Motor neuron (in vitro differentiated cells): ENCODE measurements around the gene HAS3. TPM values are rescaled to one million over a fixed set of nuclear protein-coding genes. Genes with fewer than 3 reads are reported as not detected.

ENCODE experiments used
- ATAC-seq, 8 experiments: fragments of 200-7000 bp; cut with Tn5 transposase; replicated peaks in 6 of 8; 2 replicates each; pipeline ENCODE4 v1.8.0; 2021; ENCODE audit warnings: mild to moderate bottlenecking in 8 of 8, moderate library complexity in 8 of 8
- H3K27ac ChIP-seq, 2 donors: fragments of 250-450 bp; sonication (Bioruptor Pico); 2 replicates each; pipeline ENCODE4 v1.9.0; 2021; ENCODE audit warnings: antibody characterized with exemption in 2 of 2, mild to moderate bottlenecking in 2 of 2, moderate library complexity in 1 of 2
- H3K4me1 ChIP-seq, 2 donors: fragments of 250-450 bp; sonication (Bioruptor Pico); replicated peaks in 1 of 2; 2 replicates each; pipeline ENCODE4 v1.6.1; 2021; ENCODE audit warnings: antibody characterized with exemption in 2 of 2, mild to moderate bottlenecking in 2 of 2, moderate library complexity in 1 of 2
- H3K4me3 ChIP-seq, 5 donors: fragments of 250-450 bp; sonication (Bioruptor Pico); 2 replicates each; pipeline ENCODE4 v1.9.0; 2021; ENCODE audit warnings: antibody characterized with exemption in 5 of 5, mild to moderate bottlenecking in 5 of 5, moderate library complexity in 4 of 5
- WGBS, 10 experiments: fragments of 450-650 bp; shearing (Covaris generic); methylation state at CpG; one replicate each; pipeline ENCODE4 v1.0.0; 2022; 5-methylcytosine and 5-hydroxymethylcytosine counted together
- in situ Hi-C, 9 experiments: fragments of 400-800 bp; cut with MboI; loops; one replicate each; pipeline ENCODE4 v1.15.0; 2021; ENCODE audit warnings: low sequenced_read_pairs in 9 of 9, low pct_unique_long_range_greater_than_20kb in 2 of 9; ENCODE audit not compliant: unreplicated experiment in 9 of 9
- total RNA-seq, 8 experiments: library from RNA; unstranded; fragments of 300-600 nt; gene quantifications; 2 replicates each; pipeline versions ENCODE4 v1.2.3 to v1.2.4, GENCODE V29; 2022

Gene HAS3
- total RNA-seq, 8 experiments from 2014 or later = 1.0 to 38.8 (median 2.5) TPM

DNA sequence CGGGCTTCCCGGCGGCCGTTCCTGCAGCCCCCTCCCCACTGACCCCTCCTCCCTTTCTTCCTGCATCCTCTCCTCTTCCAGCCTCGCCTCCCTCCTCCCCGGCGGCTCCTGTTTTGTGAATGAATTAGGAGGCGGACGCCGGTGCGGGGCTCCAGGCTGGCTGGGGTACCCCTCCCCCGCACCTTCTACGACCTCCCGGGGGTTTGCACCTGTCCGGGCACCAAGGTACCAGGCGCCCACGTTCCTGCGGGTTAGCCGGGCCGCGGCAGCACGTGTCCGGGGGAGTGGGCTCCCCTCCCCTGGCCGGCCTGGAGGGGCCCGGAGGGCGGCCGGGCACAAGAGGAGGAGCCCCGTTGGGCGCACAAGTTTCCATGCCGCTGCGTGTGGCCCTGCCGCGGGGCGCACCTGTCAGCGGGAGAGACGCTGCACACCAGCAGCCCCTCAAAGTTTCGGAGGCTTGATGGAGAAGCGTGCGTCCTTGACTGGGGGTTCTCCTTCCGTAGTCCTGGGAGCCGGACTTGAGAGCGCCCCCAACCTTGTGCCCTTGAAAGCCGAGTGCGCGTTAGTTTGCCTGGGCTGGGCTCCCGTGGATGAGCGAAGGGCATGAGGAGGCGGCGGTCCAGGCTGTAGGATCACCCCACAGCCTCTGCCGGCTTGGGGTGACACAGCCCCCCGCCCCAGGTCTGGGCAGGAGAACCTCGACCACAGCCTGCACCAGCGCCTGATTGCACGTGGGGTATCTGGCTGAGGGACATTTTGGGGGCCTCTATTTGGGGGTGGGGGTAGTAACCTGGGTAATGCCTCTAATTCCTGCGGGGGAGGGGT, 1.2 kb downstream of the HAS3 start:
- WGBS, 10 experiments = 0% methylated on average over 17 of the region's 55 CpGs; no CpG with 5 or more reads in 9 of the 10 experiments
- peak in 6 of 8 experiments; percentile 3 to 17 (median 10) for ATAC-seq
- Histone ChIP-seq H3K4me3 (peak overlapping the region; percentile 44 to 67 (median 48)), H3K27ac (no peak overlapping the region), H3K4me1 (peaks cover 14 to 15% of the 10 kb centered on the region in 2 donors)
- in situ Hi-C loops = loop anchor here in 5 of 9 experiments (25.0 kb wide), 4 partner anchors 194 to 569 kb away; partner anchors contain the start of gene ZFP90 (in 2 of the 5)

DNA sequence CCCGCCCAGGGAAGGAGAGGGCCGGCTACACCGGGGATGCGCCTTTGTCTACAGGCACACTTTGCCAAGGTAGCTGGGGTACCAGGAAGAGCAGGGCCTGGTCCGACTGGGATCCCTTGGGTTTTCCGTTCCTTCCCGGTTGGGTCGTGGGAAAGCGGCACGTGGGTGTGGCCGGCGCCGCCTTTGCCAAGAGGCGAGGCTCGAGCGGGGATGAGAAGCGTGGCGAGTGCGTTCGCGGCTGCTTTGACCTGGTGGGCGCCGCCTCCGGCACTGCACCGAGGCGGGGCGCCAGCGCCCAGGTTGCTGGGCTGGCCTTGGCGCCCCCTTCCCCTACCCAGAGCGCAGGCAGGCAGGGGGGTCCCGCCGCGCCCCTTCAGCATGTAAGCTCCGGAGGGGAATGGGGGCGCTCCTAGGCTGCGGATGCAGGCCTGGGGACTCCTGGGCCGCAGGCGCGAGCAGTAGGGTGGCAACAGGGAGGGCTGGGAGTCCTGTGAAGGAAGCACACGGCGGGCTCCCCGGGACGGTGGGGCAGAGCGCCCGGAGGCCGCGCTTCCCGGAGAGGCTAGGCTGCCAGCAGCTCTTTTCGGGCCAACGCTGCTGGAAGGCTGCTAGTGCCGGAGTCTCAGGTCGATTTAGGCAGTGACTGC, 2.0 kb downstream of the HAS3 start:
- Histone ChIP-seq H3K4me1 (peaks cover 14 to 15% of the 10 kb centered on the region in 2 donors), H3K4me3 (peak overlapping the region; percentile 44 to 67 (median 48)), H3K27ac (no peak overlapping the region)
- peak; percentile 5 to 66 (median 54) for ATAC-seq
- in situ Hi-C loops = loop anchor here in 5 of 9 experiments (25.0 kb wide), 4 partner anchors 195 to 570 kb away; partner anchors contain the start of gene ZFP90 (in 2 of the 5)
- WGBS, 10 experiments = 0 to 4% (median 1%) methylated on average over 2 to 15 of the region's 52 CpGs; no CpG with 5 or more reads in 6 of the 10 experiments

DNA sequence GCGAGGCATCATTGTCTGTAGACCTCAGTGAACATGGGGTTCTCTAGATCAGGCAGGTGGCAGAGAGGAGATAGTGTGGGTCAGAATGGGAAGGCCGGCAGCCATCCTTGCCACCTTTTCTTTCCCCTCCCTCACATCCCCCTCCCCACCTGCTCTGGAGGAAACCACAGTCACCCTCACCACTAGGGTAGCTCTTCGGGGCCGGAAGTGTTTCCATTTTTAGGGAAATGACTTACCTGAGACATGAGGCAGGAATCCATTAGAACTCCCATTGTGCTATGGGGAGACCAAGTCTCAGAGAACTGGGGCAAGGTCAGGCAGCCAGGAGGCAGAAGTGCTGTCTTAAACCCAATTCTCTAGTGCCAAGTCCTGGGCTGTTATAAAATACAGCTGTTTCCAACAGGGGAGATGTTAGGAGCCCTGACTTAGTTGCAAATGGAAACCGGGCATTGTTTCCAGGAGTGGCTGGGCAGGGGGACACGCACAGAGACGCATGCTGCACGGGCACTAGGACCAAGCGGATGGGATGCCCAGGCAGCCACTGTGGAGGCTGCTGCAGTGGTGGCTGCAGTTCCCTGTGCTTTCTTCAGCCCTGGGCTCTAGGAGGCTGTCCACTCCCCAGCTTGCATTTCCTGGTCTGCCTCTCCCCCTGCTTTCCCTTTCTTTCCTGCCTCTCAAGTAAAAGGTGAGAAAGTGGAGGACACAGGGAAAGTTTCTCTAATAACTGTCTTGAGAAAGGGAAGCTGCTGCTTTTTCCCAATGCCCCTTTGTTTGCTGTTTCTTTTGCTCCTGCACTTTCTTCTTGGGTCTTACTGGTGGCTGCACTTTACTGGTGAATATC, 2.8 kb downstream of the HAS3 start:
- Histone ChIP-seq H3K4me3 (peak overlapping the region; percentile 44 to 67 (median 48)), H3K27ac (no peak overlapping the region), H3K4me1 (peaks cover 14 to 15% of the 10 kb centered on the region in 2 donors)
- in situ Hi-C loops = loop anchor here in 5 of 9 experiments (25.0 kb wide), 4 partner anchors 196 to 571 kb away; partner anchors contain the start of gene ZFP90 (in 2 of the 5)
- 0 to 60% (median 40%) methylated on average over 1 to 4 of the region's 9 CpGs; no CpG with 5 or more reads in 3 of the 10 experiments for WGBS, 10 experiments
- ATAC-seq = peak in 4 of 8 experiments; percentile 4 to 40 (median 33)

DNA sequence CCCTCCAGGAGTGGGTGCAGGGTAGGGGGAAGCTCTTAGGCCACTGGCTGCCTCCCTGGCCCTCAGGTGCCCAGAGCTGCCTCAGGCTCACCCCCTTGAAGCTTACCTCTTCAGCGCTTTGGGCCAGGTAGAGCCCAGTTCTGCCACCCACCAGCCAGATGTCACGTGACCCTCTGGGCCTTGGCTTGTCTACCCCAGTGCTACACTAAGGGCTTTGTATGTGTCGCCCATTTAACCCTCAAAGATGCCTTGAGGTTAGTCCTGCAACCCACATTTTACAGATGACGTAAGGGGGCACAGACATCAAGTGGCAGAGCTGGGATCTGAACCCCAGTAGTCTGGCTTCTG, 3.4 kb downstream of the HAS3 start:
- ATAC-seq = no peak
- H3K4me3 ChIP-seq = peak overlapping the region in 1 of 5 donors; percentile 1

DNA sequence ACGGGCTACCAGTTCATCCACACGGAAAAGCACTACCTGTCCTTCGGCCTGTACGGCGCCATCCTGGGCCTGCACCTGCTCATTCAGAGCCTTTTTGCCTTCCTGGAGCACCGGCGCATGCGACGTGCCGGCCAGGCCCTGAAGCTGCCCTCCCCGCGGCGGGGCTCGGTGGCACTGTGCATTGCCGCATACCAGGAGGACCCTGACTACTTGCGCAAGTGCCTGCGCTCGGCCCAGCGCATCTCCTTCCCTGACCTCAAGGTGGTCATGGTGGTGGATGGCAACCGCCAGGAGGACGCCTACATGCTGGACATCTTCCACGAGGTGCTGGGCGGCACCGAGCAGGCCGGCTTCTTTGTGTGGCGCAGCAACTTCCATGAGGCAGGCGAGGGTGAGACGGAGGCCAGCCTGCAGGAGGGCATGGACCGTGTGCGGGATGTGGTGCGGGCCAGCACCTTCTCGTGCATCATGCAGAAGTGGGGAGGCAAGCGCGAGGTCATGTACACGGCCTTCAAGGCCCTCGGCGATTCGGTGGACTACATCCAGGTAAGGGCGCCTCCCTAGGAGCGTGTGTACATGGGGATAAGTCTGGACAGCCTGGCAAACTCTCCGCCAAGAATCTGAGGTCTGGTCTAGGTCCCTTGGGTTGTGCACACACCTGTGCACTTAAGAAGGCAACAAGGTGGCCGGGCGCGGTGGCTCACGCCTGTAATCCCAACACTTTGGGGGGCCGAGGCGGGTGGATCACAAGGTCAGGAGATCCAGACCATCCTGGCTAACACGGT, 4.2 kb downstream of the HAS3 start:
- H3K4me1 ChIP-seq = peaks cover 14 to 15% of the 10 kb centered on the region in 2 donors
- in situ Hi-C loops = loop anchor here in 5 of 9 experiments (10.0 to 25.0 kb wide), 5 partner anchors 197 to 572 kb away; partner anchors contain the start of gene ZFP90 (in 2 of the 5)
- H3K27ac ChIP-seq = no peak overlapping the region
- no peak for ATAC-seq
- no peak overlapping the region for H3K4me3 ChIP-seq
- 80 to 94% (median 81%) methylated on average over 1 to 21 of the region's 48 CpGs; no CpG with 5 or more reads in 7 of the 10 experiments for WGBS, 10 experiments

More for the DNA sequence above, 3.4 kb downstream of the HAS3 start:
- in situ Hi-C loops = loop anchor here in 5 of 9 experiments (25.0 kb wide), 4 partner anchors 197 to 572 kb away; partner anchors contain the start of gene ZFP90 (in 2 of the 5)
- WGBS, 10 experiments = 80 to 100% (median 86%) methylated on average over 1 to 4 of the region's 4 CpGs; no CpG with 5 or more reads in 6 of the 10 experiments
- Histone ChIP-seq H3K27ac (no peak overlapping the region), H3K4me1 (peaks cover 14 to 15% of the 10 kb centered on the region in 2 donors)

DNA sequence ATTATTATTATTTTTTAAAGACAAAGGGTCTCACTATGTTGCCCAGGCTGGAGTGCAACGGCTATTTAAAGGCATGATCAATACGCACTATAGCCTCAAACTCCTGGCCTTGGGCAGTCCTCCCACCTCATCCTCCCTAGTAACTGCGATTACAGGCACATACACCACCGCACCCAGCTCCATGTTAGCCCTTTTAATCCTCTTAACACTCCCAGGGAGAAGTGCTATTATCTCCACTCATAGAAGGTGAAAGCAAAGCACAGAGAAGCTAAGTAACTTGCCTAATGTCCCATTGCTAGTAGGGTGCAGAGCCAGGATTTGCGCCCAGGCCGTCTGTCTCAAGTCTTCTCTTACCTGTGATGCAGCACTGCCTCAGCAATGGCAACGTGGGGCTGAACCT, 5.0 kb downstream of the HAS3 start:
- peaks cover 11 to 15% of the 10 kb centered on the region in 2 donors for H3K4me1 ChIP-seq
- ATAC-seq = no peak
- in situ Hi-C loops = loop anchor here in 5 of 9 experiments (10.0 to 25.0 kb wide), 5 partner anchors 198 to 573 kb away; partner anchors contain the start of gene ZFP90 (in 2 of the 5)
- H3K4me3 ChIP-seq = no peak overlapping the region
- no peak overlapping the region for H3K27ac ChIP-seq
- WGBS, 10 experiments = 80 to 100% (median 93%) methylated on average over 1 to 6 of the region's 7 CpGs; no CpG with 5 or more reads in 2 of the 10 experiments

DNA sequence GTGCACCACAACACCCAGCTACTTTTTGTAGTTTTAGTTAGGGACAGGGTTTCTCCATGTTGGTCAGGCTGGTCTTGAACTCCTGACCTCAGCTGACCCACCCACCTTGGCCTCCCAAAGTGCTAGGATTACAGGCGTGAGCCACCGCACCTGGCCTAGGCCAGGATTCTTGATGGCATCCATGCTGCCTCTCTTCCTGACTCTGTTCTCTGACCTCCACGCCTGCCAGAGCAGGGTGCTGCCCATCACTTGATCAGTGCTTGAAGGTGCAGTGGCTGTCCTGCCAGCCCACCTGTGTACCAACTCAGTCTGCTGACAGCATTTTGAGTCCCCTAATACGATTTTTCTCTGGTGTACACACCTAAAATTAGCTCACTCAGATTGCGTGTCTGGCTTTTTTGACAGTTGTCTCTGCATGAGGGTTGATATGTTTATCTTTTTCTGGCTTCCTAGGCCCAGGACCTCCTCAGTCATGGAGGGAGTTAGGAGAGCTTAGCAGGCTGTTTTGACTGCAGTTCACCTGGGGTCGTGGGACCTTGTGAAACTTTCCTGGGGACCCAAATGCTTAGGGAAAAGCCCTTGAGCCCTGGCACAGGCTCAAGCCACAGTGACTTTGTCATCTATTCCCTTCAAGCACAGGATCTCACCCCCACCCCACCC, 5.9 kb downstream of the HAS3 start:
- Histone ChIP-seq H3K4me3 (no peak overlapping the region), H3K27ac (no peak overlapping the region), H3K4me1 (peaks cover 11 to 15% of the 10 kb centered on the region in 2 donors)
- no peak for ATAC-seq
- in situ Hi-C loops = loop anchor here in 5 of 9 experiments (10.0 to 25.0 kb wide), 5 partner anchors 199 to 574 kb away; partner anchors contain the start of gene ZFP90 (in 2 of the 5)
- 73 to 100% (median 100%) methylated on average over 1 to 3 of the region's 6 CpGs; no CpG with 5 or more reads in 3 of the 10 experiments for WGBS, 10 experiments

DNA sequence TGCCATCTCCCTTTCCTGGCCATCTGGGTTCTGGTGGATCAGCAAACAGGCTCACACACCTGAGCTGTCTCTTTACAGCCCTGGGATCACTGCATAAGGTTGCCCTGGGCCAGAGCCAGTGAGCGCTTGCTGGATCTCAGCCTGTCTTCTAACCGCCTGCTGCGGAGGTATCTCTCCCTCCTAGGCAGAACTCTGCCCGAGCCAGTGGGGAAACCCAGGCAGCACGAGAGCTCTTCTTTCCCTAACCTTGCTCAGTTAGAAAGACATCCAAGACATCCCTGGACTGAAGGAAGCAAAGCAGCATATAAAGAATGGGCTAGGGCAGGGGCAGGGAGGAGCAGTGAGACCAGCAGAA, 6.4 kb downstream of the HAS3 start:
- no peak for ATAC-seq
- Histone ChIP-seq H3K27ac (no peak overlapping the region), H3K4me3 (no peak overlapping the region), H3K4me1 (peaks cover 11 to 15% of the 10 kb centered on the region in 2 donors)
- 78 to 100% (median 96%) methylated on average over 1 to 5 of the region's 5 CpGs; no CpG with 5 or more reads in 7 of the 10 experiments for WGBS, 10 experiments
- in situ Hi-C loops = loop anchor here in 5 of 9 experiments (10.0 to 25.0 kb wide), 5 partner anchors 200 to 575 kb away; partner anchors contain the start of gene ZFP90 (in 2 of the 5)

DNA sequence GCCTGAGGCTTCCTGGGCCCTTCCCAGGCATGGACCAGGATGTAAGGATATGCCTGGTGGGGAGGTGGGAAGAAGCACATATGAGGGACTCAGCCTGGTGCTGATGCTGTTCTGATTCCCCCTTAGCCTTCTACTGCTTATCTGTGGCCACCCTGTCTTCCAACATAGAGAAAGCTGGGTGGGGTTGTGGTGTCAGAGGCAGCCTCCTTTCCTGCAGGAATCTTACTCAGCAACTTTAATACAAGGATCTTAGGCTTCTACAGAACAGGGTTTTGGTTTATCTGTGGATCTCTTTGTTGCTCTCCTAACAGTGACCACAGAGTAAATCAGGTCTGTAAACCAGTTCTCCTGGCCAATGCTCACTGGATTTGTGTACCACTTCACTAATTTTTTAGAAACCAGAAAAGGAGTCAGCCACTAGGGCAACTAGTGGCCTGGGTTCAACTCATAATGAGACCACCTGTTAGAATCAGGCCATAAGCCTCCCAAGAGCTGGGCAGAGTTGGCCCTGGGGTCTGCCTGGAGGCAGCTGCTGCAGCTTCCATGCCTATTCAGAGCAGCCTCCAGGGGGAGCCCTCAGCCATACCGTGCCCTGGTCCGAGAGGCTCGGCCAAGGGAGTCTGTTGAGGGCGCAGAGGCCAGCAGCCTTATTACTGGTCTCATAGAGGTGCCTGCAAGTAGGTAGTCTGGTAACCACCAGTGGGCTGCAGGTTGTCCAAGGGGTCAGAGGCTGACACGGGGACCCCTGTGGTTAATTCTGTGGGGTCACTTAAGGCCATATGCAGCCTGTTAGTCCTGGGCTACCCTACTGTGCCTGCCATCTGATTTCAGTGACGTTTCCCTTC, 7.1 kb downstream of the HAS3 start:
- in situ Hi-C loops = loop anchor here in 5 of 9 experiments (10.0 to 25.0 kb wide), 5 partner anchors 200 to 575 kb away; partner anchors contain the start of gene ZFP90 (in 2 of the 5)
- 51 to 100% (median 83%) methylated on average over 1 to 5 of the region's 6 CpGs; no CpG with 5 or more reads in 5 of the 10 experiments for WGBS, 10 experiments
- H3K4me3 ChIP-seq = no peak overlapping the region
- no peak overlapping the region for H3K27ac ChIP-seq
- peak; percentile 52 to 75 (median 61) for ATAC-seq
- H3K4me1 ChIP-seq = peaks cover 11 to 13% of the 10 kb centered on the region in 2 donors

DNA sequence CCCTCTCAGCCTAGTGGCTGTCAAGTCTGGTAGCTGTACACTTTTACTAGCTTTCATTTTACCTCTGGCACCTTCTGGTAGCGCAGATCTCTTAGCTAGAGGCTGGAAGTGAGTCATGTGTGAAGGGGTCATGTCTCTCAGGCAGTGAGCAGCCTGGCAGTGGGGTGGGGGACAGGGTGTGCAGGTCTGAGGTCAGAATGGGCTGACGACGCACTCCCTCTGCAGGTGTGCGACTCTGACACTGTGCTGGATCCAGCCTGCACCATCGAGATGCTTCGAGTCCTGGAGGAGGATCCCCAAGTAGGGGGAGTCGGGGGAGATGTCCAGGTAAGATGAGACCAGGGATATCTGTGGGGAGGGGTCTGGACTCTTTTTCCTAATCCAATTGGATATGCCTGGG, 7.8 kb downstream of the HAS3 start:
- peaks cover 6% of the 10 kb centered on the region in 2 donors for H3K4me1 ChIP-seq
- no peak for ATAC-seq
- H3K4me3 ChIP-seq = no peak overlapping the region
- WGBS, 10 experiments = 67 to 100% (median 100%) methylated on average over 1 to 3 of the region's 7 CpGs; no CpG with 5 or more reads in 4 of the 10 experiments
- H3K27ac ChIP-seq = no peak overlapping the region
- in situ Hi-C loops = loop anchor here in 5 of 9 experiments (10.0 to 25.0 kb wide), 5 partner anchors 201 to 576 kb away; partner anchors contain the start of gene ZFP90 (in 2 of the 5)
